HepG2 (cell line): Measurements from ENCODE around the gene ACTR1A. TPM values are rescaled to one million over a fixed set of nuclear protein-coding genes. Genes with fewer than 3 reads are reported as not detected.

Experiments
- ATAC-seq: fragments of 200-7000 bp; cut with Tn5 transposase; 3 replicates; pipeline ENCODE4 v1.9.1; 2020; ENCODE audit warnings: mild to moderate bottlenecking, moderate library complexity
- BruUV-seq: library from RNA; stranded (reverse); fragments of 400-500 nt; replicated peaks from 2 replicates; lab custom pipeline; 2021; lab: Mats Ljungman, UMichigan
- CTCF ChIA-PET: fragments of 300-600 bp; formaldehyde crosslinking; extraction: SDS; loops from one replicate; lab custom pipeline; 2021; ENCODE audit warnings: low total read pairs, inconsistent platforms, low intra/inter-chr PET ratio; lab: Yijun Ruan, JAX
- POLR2A ChIA-PET: fragments of 350-600 bp; sonication (Branson Sonifier 250); formaldehyde crosslinking; loops from one replicate; lab custom pipeline; 2020; ENCODE audit warnings: antibody characterized with exemption, inconsistent platforms; lab: Yijun Ruan, JAX
- DNase-seq: peaks from one replicate; pipeline ENCODE4 v3.0.0-alpha.2; 2015; ENCODE audit warnings: low spot score
- FAIRE-seq: peaks from 3 replicates; lab custom pipeline; 2011; peaks lifted over from hg19 to GRCh38; lab: Jason Lieb, UNC
- H2AFZ ChIP-seq: one replicate; pipeline ENCODE4 v1.6.1; 2011; ENCODE audit warnings: low read length, inconsistent platforms
- H3K27ac ChIP-seq: fragments of 300-600 bp; 3 replicates; pipeline ENCODE4 v1.8.0; 2011; ENCODE audit warnings: mixed run types, mild to moderate bottlenecking, mixed read lengths, low read length, inconsistent platforms; ENCODE audit not compliant: insufficient read depth; ENCODE audit errors: extremely low read length
- H3K27me3 ChIP-seq, 2 experiments: fragments of 200-600 bp in 1 of 2; 2 replicates in 1 of 2; 3 replicates in 1 of 2; pipeline versions ENCODE4 v1.6.0 to v1.8.0; 2011; ENCODE audit warnings: low read length in 2 of 2, mild to moderate bottlenecking in 2 of 2, moderate library complexity in 2 of 2, inconsistent platforms in 1 of 2; ENCODE audit not compliant: insufficient read depth in 2 of 2, control insufficient read depth in 1 of 2
- H3K36me3 ChIP-seq, 2 experiments: fragments of 200-600 bp in 1 of 2; replicated peaks in 1 of 2; 2 replicates in 1 of 2; 3 replicates in 1 of 2; pipeline versions ENCODE4 v1.5.1 to v1.8.0; 2011; ENCODE audit warnings: low read length in 2 of 2, inconsistent platforms in 1 of 2; ENCODE audit not compliant: insufficient read depth in 2 of 2, control insufficient read depth in 1 of 2
- H3K4me1 ChIP-seq: 2 replicates; pipeline ENCODE4 v1.5.1; 2012; ENCODE audit warnings: low read length, inconsistent platforms; ENCODE audit not compliant: insufficient read depth
- H3K4me2 ChIP-seq: 2 replicates; pipeline ENCODE4 v1.6.0; 2011; ENCODE audit warnings: low read depth, low read length, inconsistent platforms
- H3K4me3 ChIP-seq, 3 experiments: fragments of 200-600 bp in 1 of 3; sonication (generic), shearing (Covaris generic) in 1 of 3; replicated peaks in 1 of 3; 2 replicates each; pipeline ENCODE4 v1.5.1; 2011 to 2016; ENCODE audit warnings: low read length in 3 of 3, inconsistent platforms in 2 of 3, low read depth in 2 of 3, mild to moderate bottlenecking in 2 of 3, control low read depth in 1 of 3, mixed read lengths in 1 of 3; ENCODE audit not compliant: insufficient read depth in 1 of 3
- H3K79me2 ChIP-seq: one replicate; pipeline ENCODE4 v1.6.1; 2011; ENCODE audit warnings: low read length, inconsistent platforms; ENCODE audit not compliant: insufficient read depth
- H3K9ac ChIP-seq: 2 replicates; pipeline ENCODE4 v1.6.0; 2011; ENCODE audit warnings: mild to moderate bottlenecking, low read depth, low read length, inconsistent platforms; ENCODE audit not compliant: insufficient read depth
- H3K9me3 ChIP-seq: 2 replicates; pipeline ENCODE4 v1.5.1; 2012; ENCODE audit warnings: mild to moderate bottlenecking, low read length
- H4K20me1 ChIP-seq: 2 replicates; pipeline ENCODE4 v1.6.0; 2011; ENCODE audit warnings: inconsistent platforms, mild to moderate bottlenecking, low read length, moderate library complexity; ENCODE audit not compliant: insufficient read depth
- CEBPB ChIP-seq: IDR thresholded peaks from 2 replicates; pipeline ENCODE4 v1.6.1; 2011; ENCODE audit warnings: low read depth, low read length, improper control_type of control experiment, borderline replicate concordance
- GPN1 ChIP-seq: sonication (generic); formaldehyde crosslinking; IDR thresholded peaks from 2 replicates; pipeline ENCODE4 v1.5.1; 2020; ENCODE audit warnings: missing genetic modification reagents, borderline replicate concordance
- NCOA5 ChIP-seq: sonication (generic); formaldehyde crosslinking; IDR thresholded peaks from 2 replicates; pipeline ENCODE4 v1.4.0; 2020; ENCODE audit warnings: missing genetic modification reagents
- TGIF2 ChIP-seq: IDR thresholded peaks from 2 replicates; pipeline ENCODE4 v1.6.1; 2016; ENCODE audit warnings: control low read depth, missing compliant biosample characterization
- THAP7 ChIP-seq: sonication (generic); formaldehyde crosslinking; IDR thresholded peaks from 2 replicates; pipeline ENCODE4 v1.8.1; 2023; ENCODE audit warnings: mild to moderate bottlenecking, missing genetic modification reagents
- TRIM24 ChIP-seq: sonication (generic); formaldehyde crosslinking; IDR thresholded peaks from 2 replicates; pipeline ENCODE4 v1.8.0; 2022; ENCODE audit warnings: mild to moderate bottlenecking, missing genetic modification reagents
- ZBTB39 ChIP-seq: sonication (generic); formaldehyde crosslinking; IDR thresholded peaks from 2 replicates; pipeline ENCODE4 v1.5.0; 2020; ENCODE audit warnings: missing genetic modification reagents
- ZNF20 ChIP-seq: sonication (generic); formaldehyde crosslinking; IDR thresholded peaks from 2 replicates; pipeline ENCODE4 v1.4.0; 2020; ENCODE audit warnings: mild to moderate bottlenecking, moderate library complexity, missing genetic modification reagents
- ZNF225 ChIP-seq: sonication (generic); formaldehyde crosslinking; IDR thresholded peaks from 2 replicates; pipeline ENCODE4 v1.4.0; 2020; ENCODE audit warnings: mild to moderate bottlenecking, missing genetic modification reagents
- ZNF513 ChIP-seq: sonication (generic); formaldehyde crosslinking; conservative IDR thresholded peaks from 2 replicates; pipeline ENCODE4 v1.5.0; 2020; ENCODE audit warnings: missing genetic modification reagents
- ZNF83 ChIP-seq: sonication (generic); formaldehyde crosslinking; IDR thresholded peaks from 2 replicates; pipeline ENCODE4 v1.4.0; 2020; ENCODE audit warnings: missing genetic modification reagents, mild to moderate bottlenecking, borderline replicate concordance
- ZNF878 ChIP-seq: sonication (generic); formaldehyde crosslinking; IDR thresholded peaks from 2 replicates; pipeline ENCODE4 v1.8.1; 2023; ENCODE audit warnings: mild to moderate bottlenecking, missing genetic modification reagents, moderate library complexity
- WGBS: methylation state at CpG from one replicate; pipeline ENCODE4 v1.1.6; 2017; ENCODE audit warnings: low lambda C conversion rate; 5-methylcytosine and 5-hydroxymethylcytosine counted together
- in situ Hi-C: cut with HindIII; loops from 2 replicates; pipeline ENCODE4 v1.10.0; 2017; ENCODE audit warnings: low pct_unique_long_range_greater_than_20kb; ENCODE audit not compliant: extremely low pct_ligation_motif_present
- intact Hi-C: fragments of 100-400 bp; cut with micrococcal nuclease; formaldehyde crosslinking; loops from one replicate; pipeline ENCODE4 v1.10.0; 2022; ENCODE audit not compliant: unreplicated experiment
- polyA plus RNA-seq, 8 experiments: library from polyadenylated mRNA; depleted of rRNA in 3 of 8; stranded (reverse) in 7 of 8; unstranded in 1 of 8; fragments of >200 nt; fragmentation: Illumina TruSeq in 4 of 8; extraction: Trizol in 4 of 8; gene quantifications; 2 replicates each; pipeline versions ENCODE4 v1.2.1 to v1.2.3, GENCODE V29; 2011 to 2016; ENCODE audit warnings: low read depth in 4 of 8, missing spikeins in 1 of 8, mixed read lengths in 1 of 8; ENCODE audit not compliant: insufficient read depth in 1 of 8
- total RNA-seq, 5 experiments: library from RNA; depleted of rRNA; stranded (reverse); fragments of >200 nt; fragmentation: Illumina TruSeq; extraction: Trizol; gene quantifications; 2 replicates each; pipeline ENCODE4 v1.2.3, GENCODE V29; 2016; ENCODE audit warnings: low read depth in 1 of 5

ACTR1A gene
- total and polyA plus RNA-seq, 2 of the 13 experiments (the other 11 are each of a cell fraction or from before 2014, with no cell fraction given): 59.6 to 62.8 TPM

- TF ChIP-seq ZNF513: no peak
- no peak for TF ChIP-seq CEBPB
Observed at GRCh38 chr10:102517553-102517952, 15.0 kb upstream of the ACTR1A start (continued).

DNA sequence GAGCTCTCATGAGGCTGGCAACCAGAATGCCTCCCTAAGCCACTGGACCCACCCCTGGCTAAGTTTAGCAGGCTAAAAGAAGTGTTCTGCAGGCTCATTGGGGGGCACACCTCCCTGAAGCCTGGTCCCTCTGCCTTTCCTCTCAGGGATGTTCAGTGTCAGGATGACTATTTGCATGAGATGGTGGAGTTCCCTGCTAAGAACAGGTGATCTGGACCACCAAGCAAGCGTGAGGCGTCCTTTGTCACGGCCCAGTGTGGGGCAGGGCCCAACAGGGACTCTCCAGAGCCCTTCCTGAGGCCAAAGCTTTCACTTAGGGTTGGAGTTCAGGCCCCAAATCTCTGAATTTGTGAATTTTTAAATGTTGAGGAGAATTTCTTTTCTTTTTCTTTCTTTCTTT, 13.2 kb upstream of the ACTR1A start:
- Histone ChIP-seq H4K20me1 (no peaks in the 10 kb centered on the region), H3K27me3 (no peaks in the 10 kb centered on the region), H3K9ac (no peak overlapping the region), H3K4me3 (no peak overlapping the region), H3K79me2 (no peaks in the 10 kb centered on the region), H3K36me3 (peaks cover 6 to 35% of the 10 kb centered on the region in 2 experiments), H3K9me3 (no peaks in the 10 kb centered on the region), H2AFZ (no peak overlapping the region), H3K4me1 (peaks cover 10% of the 10 kb centered on the region), H3K4me2 (no peak overlapping the region), H3K27ac (no peak overlapping the region)
- ChIA-PET CTCF (no interaction called here), POLR2A (no interaction called here)
- ATAC-seq (no peak), DNase-seq (no peak), FAIRE-seq (no peak)
- intact Hi-C loops (no loop called here), in situ Hi-C loops (no loop called here)
- no peak for TF ChIP-seq THAP7 (CRISPR knock-in tag)
- no peak for TF ChIP-seq TRIM24
- TF ChIP-seq TGIF2 (CRISPR knock-in tag): no peak
- no peak for TF ChIP-seq ZNF20 (CRISPR knock-in tag)
- TF ChIP-seq NCOA5 (CRISPR knock-in tag): no peak
- no peak for TF ChIP-seq ZNF225
- TF ChIP-seq ZNF878: no peak
- no peak for TF ChIP-seq GPN1
- TF ChIP-seq ZNF83 (CRISPR knock-in tag): no peak
- no peak for TF ChIP-seq ZBTB39 (CRISPR knock-in tag)
- 100% methylated on average over 3 of the region's 3 CpGs for WGBS
- BruUV-seq: no TSS peak
